ENCODE results near the gene NCAM1.

NCAM1 gene

GRCh38 chr11:113270080-113270479 lies 308.9 kb downstream of the NCAM1 start:
- Histone ChIP-seq H3K9me3 (ENCODE audit: control insufficient read depth, insufficient read depth, low read depth, low read length) (no peaks in the 10 kb centered on the region), H3K4me3 (ENCODE audit: low read depth, low read length) (no peak overlapping the region), H3K27me3 (ENCODE audit: control insufficient read depth, insufficient read depth, low read length) (no peaks in the 10 kb centered on the region), H3K4me1 (ENCODE audit: control insufficient read depth, insufficient read depth, low read length) (peaks cover 7% of the 10 kb centered on the region; the same call in 1 of the 2 replicates), H3K36me3 (ENCODE audit: control insufficient read depth, insufficient read depth, low read length) (no peaks in the 10 kb centered on the region), H3K9ac (ENCODE audit: low read length) (no peak overlapping the region), H3K27ac (ENCODE audit: low read depth, low read length) (no peak overlapping the region)

DNA sequence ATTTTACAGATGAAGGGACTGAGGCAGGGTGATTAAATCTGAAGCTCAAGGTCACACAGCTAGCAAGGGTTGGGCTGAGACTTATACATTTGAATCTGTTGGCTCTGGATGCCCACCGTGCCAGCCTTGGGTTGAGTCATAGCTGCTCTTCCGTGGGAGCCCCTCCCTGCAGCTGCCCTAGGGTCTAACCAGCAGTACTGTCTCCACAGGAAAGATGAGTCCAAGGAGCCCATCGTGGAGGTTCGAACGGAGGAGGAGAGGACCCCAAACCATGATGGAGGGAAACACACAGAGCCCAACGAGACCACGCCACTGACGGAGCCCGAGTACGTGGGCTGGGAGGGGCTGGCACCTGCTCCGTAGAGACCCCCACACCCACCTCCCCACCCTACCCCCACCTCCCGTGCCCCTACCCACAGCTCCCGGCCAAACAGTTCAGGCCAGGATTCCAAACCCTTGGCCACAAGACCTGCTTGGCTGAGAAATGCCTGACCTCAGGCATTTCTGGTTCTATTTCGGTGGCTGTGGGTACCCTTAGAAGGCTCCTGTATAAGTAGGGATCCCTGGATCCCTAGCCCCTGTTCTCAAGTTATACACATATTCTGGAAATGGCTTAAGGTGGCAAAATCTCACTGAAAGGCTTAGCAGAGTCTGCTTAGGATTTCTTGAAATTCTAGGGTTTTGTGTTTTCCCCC lies 310.5 kb downstream of the NCAM1 start:
- H3K27ac ChIP-seq (ENCODE audit: low read depth, low read length): no peak overlapping the region
- H3K27me3 ChIP-seq (ENCODE audit: control insufficient read depth, insufficient read depth, low read length): no peaks in the 10 kb centered on the region
- no peaks in the 10 kb centered on the region for H3K9me3 ChIP-seq (ENCODE audit: control insufficient read depth, insufficient read depth, low read depth, low read length)
- H3K4me1 ChIP-seq (ENCODE audit: control insufficient read depth, insufficient read depth, low read length): peaks cover 9% of the 10 kb centered on the region; the same call in 1 of the 2 replicates
- H3K9ac ChIP-seq (ENCODE audit: low read length): no peak overlapping the region
- H3K36me3 ChIP-seq (ENCODE audit: control insufficient read depth, insufficient read depth, low read length): no peaks in the 10 kb centered on the region
- no peak overlapping the region for H3K4me3 ChIP-seq (ENCODE audit: low read depth, low read length)

DNA sequence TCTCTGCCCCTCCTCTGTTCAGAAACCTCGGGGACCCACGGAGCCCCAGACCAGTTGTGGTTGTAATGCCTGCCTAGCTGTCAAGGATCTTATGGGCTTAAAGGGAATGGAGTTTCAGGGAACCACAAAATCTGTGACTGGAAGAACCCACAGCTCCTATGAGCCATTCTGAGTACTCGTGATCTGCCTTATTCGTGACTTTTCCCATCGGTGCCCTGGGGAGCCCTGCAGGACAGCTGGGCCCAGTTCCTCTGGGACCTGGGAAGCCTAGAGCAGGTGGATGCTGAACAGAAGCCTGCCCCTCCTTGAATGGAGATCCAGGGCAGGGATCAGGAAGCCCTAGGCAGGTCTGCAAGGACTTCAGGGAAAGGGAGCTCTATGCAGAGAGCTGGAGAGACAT lies 311.1 kb downstream of the NCAM1 start:
- no peak overlapping the region for H3K9ac ChIP-seq (ENCODE audit: low read length)

GRCh38 chr11:113272927-113273615 lies 311.9 kb downstream of the NCAM1 start:
- Histone ChIP-seq H3K27ac (ENCODE audit: low read depth, low read length) (no peak overlapping the region), H3K4me1 (ENCODE audit: control insufficient read depth, insufficient read depth, low read length) (peaks cover 9% of the 10 kb centered on the region; the same call in 1 of the 2 replicates), H3K36me3 (ENCODE audit: control insufficient read depth, insufficient read depth, low read length) (no peaks in the 10 kb centered on the region), H3K27me3 (ENCODE audit: control insufficient read depth, insufficient read depth, low read length) (no peaks in the 10 kb centered on the region), H3K9me3 (ENCODE audit: control insufficient read depth, insufficient read depth, low read depth, low read length) (no peaks in the 10 kb centered on the region), H3K9ac (ENCODE audit: low read length) (no peak overlapping the region), H3K4me3 (ENCODE audit: low read depth, low read length) (no peak overlapping the region)

More for the DNA sequence above, 311.1 kb downstream of the NCAM1 start:
- H3K27ac ChIP-seq (ENCODE audit: low read depth, low read length): no peak overlapping the region
- no peaks in the 10 kb centered on the region for H3K9me3 ChIP-seq (ENCODE audit: control insufficient read depth, insufficient read depth, low read depth, low read length)
- H3K27me3 ChIP-seq (ENCODE audit: control insufficient read depth, insufficient read depth, low read length): no peaks in the 10 kb centered on the region
- H3K4me3 ChIP-seq (ENCODE audit: low read depth, low read length): no peak overlapping the region
- H3K36me3 ChIP-seq (ENCODE audit: control insufficient read depth, insufficient read depth, low read length): no peaks in the 10 kb centered on the region
- H3K4me1 ChIP-seq (ENCODE audit: control insufficient read depth, insufficient read depth, low read length): peaks cover 9% of the 10 kb centered on the region; the same call in 1 of the 2 replicates

GRCh38 chr11:113273720-113274119 lies 312.5 kb downstream of the NCAM1 start:
- H3K4me1 ChIP-seq (ENCODE audit: control insufficient read depth, insufficient read depth, low read length): peaks cover 9% of the 10 kb centered on the region; the same call in 1 of the 2 replicates
- no peak overlapping the region for H3K27ac ChIP-seq (ENCODE audit: low read depth, low read length)
- H3K36me3 ChIP-seq (ENCODE audit: control insufficient read depth, insufficient read depth, low read length): no peaks in the 10 kb centered on the region
- no peak overlapping the region for H3K4me3 ChIP-seq (ENCODE audit: low read depth, low read length)
- no peaks in the 10 kb centered on the region for H3K27me3 ChIP-seq (ENCODE audit: control insufficient read depth, insufficient read depth, low read length)
- no peaks in the 10 kb centered on the region for H3K9me3 ChIP-seq (ENCODE audit: control insufficient read depth, insufficient read depth, low read depth, low read length)
- H3K9ac ChIP-seq (ENCODE audit: low read length): no peak overlapping the region

GRCh38 chr11:113274713-113275582 lies 313.7 kb downstream of the NCAM1 start:
- no peaks in the 10 kb centered on the region for H3K27me3 ChIP-seq (ENCODE audit: control insufficient read depth, insufficient read depth, low read length)
- no peak overlapping the region for H3K9ac ChIP-seq (ENCODE audit: low read length)
- H3K9me3 ChIP-seq (ENCODE audit: control insufficient read depth, insufficient read depth, low read depth, low read length): no peaks in the 10 kb centered on the region
- H3K36me3 ChIP-seq (ENCODE audit: control insufficient read depth, insufficient read depth, low read length): no peaks in the 10 kb centered on the region
- H3K4me3 ChIP-seq (ENCODE audit: low read depth, low read length): no peak overlapping the region
- peaks cover 9% of the 10 kb centered on the region; the same call in 1 of the 2 replicates for H3K4me1 ChIP-seq (ENCODE audit: control insufficient read depth, insufficient read depth, low read length)
- no peak overlapping the region for H3K27ac ChIP-seq (ENCODE audit: low read depth, low read length)

DNA sequence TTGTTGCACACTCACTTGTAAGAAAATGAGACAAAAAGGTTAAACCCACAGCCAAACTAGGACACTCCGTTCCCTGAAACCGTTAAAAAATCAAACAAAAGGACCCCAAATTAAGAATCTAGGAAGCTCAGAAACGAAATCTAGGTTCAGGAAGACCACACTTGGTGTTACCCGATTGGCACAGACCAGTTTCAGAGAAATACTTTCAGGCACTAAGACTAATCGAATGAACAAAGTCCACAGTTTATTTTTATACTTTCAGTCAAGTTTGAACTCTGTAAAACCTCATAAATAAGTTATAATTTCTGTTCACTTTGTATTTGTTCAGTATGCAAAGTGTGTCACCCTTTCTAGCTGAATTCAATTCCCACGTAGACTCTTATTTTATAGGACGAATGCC lies 314.4 kb downstream of the NCAM1 start:
- Histone ChIP-seq H3K4me1 (ENCODE audit: control insufficient read depth, insufficient read depth, low read length) (peaks cover 9% of the 10 kb centered on the region; the same call in 1 of the 2 replicates), H3K9ac (ENCODE audit: low read length) (no peak overlapping the region), H3K9me3 (ENCODE audit: control insufficient read depth, insufficient read depth, low read depth, low read length) (no peaks in the 10 kb centered on the region), H3K4me3 (ENCODE audit: low read depth, low read length) (no peak overlapping the region), H3K36me3 (ENCODE audit: control insufficient read depth, insufficient read depth, low read length) (no peaks in the 10 kb centered on the region), H3K27ac (ENCODE audit: low read depth, low read length) (no peak overlapping the region), H3K27me3 (ENCODE audit: control insufficient read depth, insufficient read depth, low read length) (no peaks in the 10 kb centered on the region)

- no peak overlapping the region for H3K27ac ChIP-seq (ENCODE audit: low read depth, low read length)
- peaks cover 9% of the 10 kb centered on the region; the same call in 1 of the 2 replicates for H3K4me1 ChIP-seq (ENCODE audit: control insufficient read depth, insufficient read depth, low read length)
- H3K4me3 ChIP-seq (ENCODE audit: low read depth, low read length): no peak overlapping the region
- H3K27me3 ChIP-seq (ENCODE audit: control insufficient read depth, insufficient read depth, low read length): peaks cover 2% of the 10 kb centered on the region; the same call in 1 of the 2 replicates
- H3K36me3 ChIP-seq (ENCODE audit: control insufficient read depth, insufficient read depth, low read length): no peaks in the 10 kb centered on the region
- no peaks in the 10 kb centered on the region for H3K9me3 ChIP-seq (ENCODE audit: control insufficient read depth, insufficient read depth, low read depth, low read length)
- no peak overlapping the region for H3K9ac ChIP-seq (ENCODE audit: low read length)
Observed at GRCh38 chr11:113276466-113276865, 315.2 kb downstream of the NCAM1 start.

- no peaks in the 10 kb centered on the region for H3K9me3 ChIP-seq (ENCODE audit: control insufficient read depth, insufficient read depth, low read depth, low read length)
- peaks cover 13% of the 10 kb centered on the region; the same call in 1 of the 2 replicates for H3K27me3 ChIP-seq (ENCODE audit: control insufficient read depth, insufficient read depth, low read length)
- H3K9ac ChIP-seq (ENCODE audit: low read length): no peak overlapping the region
- H3K4me3 ChIP-seq (ENCODE audit: low read depth, low read length): no peak overlapping the region
- no peaks in the 10 kb centered on the region for H3K36me3 ChIP-seq (ENCODE audit: control insufficient read depth, insufficient read depth, low read length)
- H3K27ac ChIP-seq (ENCODE audit: low read depth, low read length): no peak overlapping the region
- H3K4me1 ChIP-seq (ENCODE audit: control insufficient read depth, insufficient read depth, low read length): peaks cover 9% of the 10 kb centered on the region; the same call in 1 of the 2 replicates
Observed at GRCh38 chr11:113277907-113278306, 316.7 kb downstream of the NCAM1 start.

- H3K4me1 ChIP-seq (ENCODE audit: control insufficient read depth, insufficient read depth, low read length): peaks cover 9% of the 10 kb centered on the region; the same call in 1 of the 2 replicates
- no peak overlapping the region for H3K4me3 ChIP-seq (ENCODE audit: low read depth, low read length)
Observed at GRCh38 chr11:113278481-113278880, 317.3 kb downstream of the NCAM1 start.

More at GRCh38 chr11:113278481-113278880, 317.3 kb downstream of the NCAM1 start:
- Histone ChIP-seq H3K36me3 (ENCODE audit: control insufficient read depth, insufficient read depth, low read length) (no peaks in the 10 kb centered on the region), H3K27me3 (ENCODE audit: control insufficient read depth, insufficient read depth, low read length) (peaks cover 18% of the 10 kb centered on the region; the same call in 1 of the 2 replicates), H3K27ac (ENCODE audit: low read depth, low read length) (no peak overlapping the region), H3K9ac (ENCODE audit: low read length) (no peak overlapping the region), H3K9me3 (ENCODE audit: control insufficient read depth, insufficient read depth, low read depth, low read length) (no peaks in the 10 kb centered on the region)
